ENCODE data around the gene SLC25A48. TPM values are rescaled to one million over a fixed set of nuclear protein-coding genes. Genes with fewer than 3 reads are reported as not detected.

Gene SLC25A48
- total RNA-seq, 1 experiment from 2014 or later = not detected

GRCh38 chr5:135866016-135866415 is 31.6 kb downstream of the SLC25A48 start:
- H3K9me3 ChIP-seq (ENCODE audit: insufficient read depth, low read depth) = no peaks in the 10 kb centered on the region
- no TSS peak for BruUV-seq (replicated peaks)
- no peaks in the 10 kb centered on the region for H3K79me2 ChIP-seq (ENCODE audit: low read depth)

GRCh38 chr5:135867599-135867998 is 33.1 kb downstream of the SLC25A48 start:
- Histone ChIP-seq H3K36me3 (ENCODE audit: low read depth) (no peaks in the 10 kb centered on the region), H3K79me2 (ENCODE audit: low read depth) (no peaks in the 10 kb centered on the region), H4K20me1 (ENCODE audit: insufficient read depth) (no peaks in the 10 kb centered on the region), H3K4me1 (replicated peaks; ENCODE audit: insufficient read depth) (no peaks in the 10 kb centered on the region), H3K27me3 (ENCODE audit: insufficient read depth, low read depth) (peaks cover 75% of the 10 kb centered on the region), H3K27ac (no peak overlapping the region), H3K4me3 (no peak overlapping the region), H3K9me3 (ENCODE audit: insufficient read depth, low read depth) (no peaks in the 10 kb centered on the region), H3K4me2 (no peak overlapping the region), H3F3A (ENCODE audit: insufficient read depth, low read depth) (no peaks in the 10 kb centered on the region), H3K9me2 (ENCODE audit: insufficient read depth) (0 out of 2 replicates have a peak, but pooled peaks cover 4% of the 10 kb centered on the region), H2AFZ (no peak overlapping the region)
- BruUV-seq (replicated peaks) = no TSS peak
- TF ChIP-seq, protein P1, sequence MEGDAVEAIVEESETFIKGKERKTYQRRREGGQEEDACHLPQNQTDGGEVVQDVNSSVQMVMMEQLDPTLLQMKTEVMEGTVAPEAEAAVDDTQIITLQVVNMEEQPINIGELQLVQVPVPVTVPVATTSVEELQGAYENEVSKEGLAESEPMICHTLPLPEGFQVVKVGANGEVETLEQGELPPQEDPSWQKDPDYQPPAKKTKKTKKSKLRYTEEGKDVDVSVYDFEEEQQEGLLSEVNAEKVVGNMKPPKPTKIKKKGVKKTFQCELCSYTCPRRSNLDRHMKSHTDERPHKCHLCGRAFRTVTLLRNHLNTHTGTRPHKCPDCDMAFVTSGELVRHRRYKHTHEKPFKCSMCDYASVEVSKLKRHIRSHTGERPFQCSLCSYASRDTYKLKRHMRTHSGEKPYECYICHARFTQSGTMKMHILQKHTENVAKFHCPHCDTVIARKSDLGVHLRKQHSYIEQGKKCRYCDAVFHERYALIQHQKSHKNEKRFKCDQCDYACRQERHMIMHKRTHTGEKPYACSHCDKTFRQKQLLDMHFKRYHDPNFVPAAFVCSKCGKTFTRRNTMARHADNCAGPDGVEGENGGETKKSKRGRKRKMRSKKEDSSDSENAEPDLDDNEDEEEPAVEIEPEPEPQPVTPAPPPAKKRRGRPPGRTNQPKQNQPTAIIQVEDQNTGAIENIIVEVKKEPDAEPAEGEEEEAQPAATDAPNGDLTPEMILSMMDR (conservative IDR thresholded peaks at IDR 0.05) = no peak
- no peak for TF ChIP-seq EZH2 (IDR thresholded peaks at IDR 0.05; ENCODE audit: low read depth)
- intact Hi-C loops (cut with micrococcal nuclease; ENCODE audit: unreplicated experiment) = no loop called here
- ChIA-PET POLR2A (ENCODE audit: unreplicated experiment) (no interaction called here), CTCF (no interaction called here)
- no peak for DNase-seq

More at GRCh38 chr5:135866016-135866415, 31.6 kb downstream of the SLC25A48 start:
- DNase-seq = no peak
- POLR2A ChIA-PET (ENCODE audit: unreplicated experiment) = no interaction called here
- intact Hi-C loops (cut with micrococcal nuclease; ENCODE audit: unreplicated experiment) = no loop called here
- Histone ChIP-seq H3K36me3 (ENCODE audit: low read depth) (no peaks in the 10 kb centered on the region), H3K4me3 (no peak overlapping the region), H3K27ac (no peak overlapping the region), H3F3A (ENCODE audit: insufficient read depth, low read depth) (no peaks in the 10 kb centered on the region), H3K9me2 (ENCODE audit: insufficient read depth) (0 out of 2 replicates have a peak, but pooled peaks cover 4% of the 10 kb centered on the region), H3K4me2 (no peak overlapping the region), H4K20me1 (ENCODE audit: insufficient read depth) (no peaks in the 10 kb centered on the region), H3K27me3 (ENCODE audit: insufficient read depth, low read depth) (peaks cover 68% of the 10 kb centered on the region), H2AFZ (no peak overlapping the region), H3K4me1 (replicated peaks; ENCODE audit: insufficient read depth) (no peaks in the 10 kb centered on the region)
- no peak for TF ChIP-seq EZH2 (IDR thresholded peaks at IDR 0.05; ENCODE audit: low read depth)
- TF ChIP-seq, protein P1 (conservative IDR thresholded peaks at IDR 0.05) = no peak
- CTCF ChIA-PET = no interaction called here

GRCh38 chr5:135868681-135869080 is 34.2 kb downstream of the SLC25A48 start:
- no peak for DNase-seq
- H3K36me3 ChIP-seq (ENCODE audit: low read depth) = no peaks in the 10 kb centered on the region
- intact Hi-C loops (cut with micrococcal nuclease; ENCODE audit: unreplicated experiment) = no loop called here
- 0 out of 2 replicates have a peak, but pooled peaks cover 4% of the 10 kb centered on the region for H3K9me2 ChIP-seq (ENCODE audit: insufficient read depth)
- no peaks in the 10 kb centered on the region for H3K9me3 ChIP-seq (ENCODE audit: insufficient read depth, low read depth)
- H3K79me2 ChIP-seq (ENCODE audit: low read depth) = no peaks in the 10 kb centered on the region
- no peak overlapping the region for H3K27ac ChIP-seq
- no peak overlapping the region for H3K4me3 ChIP-seq
- no TSS peak for BruUV-seq (replicated peaks)
- TF ChIP-seq, protein P1 (conservative IDR thresholded peaks at IDR 0.05) = no peak
- TF ChIP-seq EZH2 (IDR thresholded peaks at IDR 0.05; ENCODE audit: low read depth) = no peak
- ChIA-PET POLR2A (ENCODE audit: unreplicated experiment) (no interaction called here), CTCF (no interaction called here)
- H2AFZ ChIP-seq = no peak overlapping the region
- H3K4me1 ChIP-seq (replicated peaks; ENCODE audit: insufficient read depth) = no peaks in the 10 kb centered on the region
- no peaks in the 10 kb centered on the region for H4K20me1 ChIP-seq (ENCODE audit: insufficient read depth)
- no peaks in the 10 kb centered on the region for H3F3A ChIP-seq (ENCODE audit: insufficient read depth, low read depth)
- H3K27me3 ChIP-seq (ENCODE audit: insufficient read depth, low read depth) = peaks cover 78% of the 10 kb centered on the region
- H3K4me2 ChIP-seq = no peak overlapping the region
